Activated CD4-positive, alpha-beta T cell treated with anti-CD3 and anti-CD28 coated beads, Interleukin-2, Interleukin-4, amounts not matched to agents 100 ng/mL and 50 ng/mL, durations not matched to agents 16 hours and 8 hours (primary cell): ENCODE measurements around the gene ZNF692.
A peak's percentile ranks its signal among the peaks of the same experiment; 100 is the strongest.
"Not testable (repeated sequence)": the region's sequence is repeated elsewhere in the genome, so short reads cannot be mapped to it uniquely, and the experiment has no call there.

Experiments used
- DNase-seq: peaks from one replicate; pipeline ENCODE4 v3.0.0-alpha.2; 2020; ENCODE audit warnings: low spot score

The ZNF692 gene

GRCh38 chr1:248858891-248859889, at the start of gene ZNF692:
Gene ZNF692, minus strand, starts transcription at chr1:248859085. Its CDS starts 776 bp downstream, at chr1:248858309.
- peak; percentile 97 for DNase-seq

GRCh38 chr1:248906753-248907661, 48.1 kb upstream of the ZNF692 start:
- DNase-seq = no peak

- peak; percentile 96 for DNase-seq
These were observed 47.3 kb upstream of the ZNF692 start, which contains the start of gene PGBD2 for GRCh38 chr1:248906009-248906752. Gene PGBD2, plus strand, starts transcription at chr1:248906235. Its CDS starts 7,628 bp downstream, at chr1:248913863.

GRCh38 chr1:248905662-248906008, 46.8 kb upstream of the ZNF692 start:
- no peak for DNase-seq

- no peak for DNase-seq
These were observed 45.7 kb upstream of the ZNF692 start for GRCh38 chr1:248904437-248905216.

- no peak for DNase-seq
These were observed 42.7 kb upstream of the ZNF692 start for GRCh38 chr1:248901578-248901977.

- no peak for DNase-seq
These were observed 41.8 kb upstream of the ZNF692 start for GRCh38 chr1:248900637-248901036.

GRCh38 chr1:248897412-248898337, 38.8 kb upstream of the ZNF692 start:
- DNase-seq = no peak

GRCh38 chr1:248894837-248895236, 36.0 kb upstream of the ZNF692 start:
- DNase-seq = no peak

- no peak for DNase-seq
These were observed 33.7 kb upstream of the ZNF692 start for GRCh38 chr1:248892590-248892989.

- DNase-seq = no peak
These were observed 32.9 kb upstream of the ZNF692 start for GRCh38 chr1:248891758-248892157.

GRCh38 chr1:248890549-248891498, 31.9 kb upstream of the ZNF692 start:
- DNase-seq = no peak

- DNase-seq = not testable (repeated sequence)
These were observed 31.0 kb upstream of the ZNF692 start for GRCh38 chr1:248889914-248890243.

- no peak for DNase-seq
These were observed 27.5 kb upstream of the ZNF692 start for GRCh38 chr1:248886237-248886895.

- DNase-seq = no peak
These were observed 26.8 kb upstream of the ZNF692 start for GRCh38 chr1:248885646-248886045.

- no peak for DNase-seq
These were observed 25.9 kb upstream of the ZNF692 start for GRCh38 chr1:248884632-248885295.

- not testable (repeated sequence) for DNase-seq
These were observed 23.5 kb upstream of the ZNF692 start for GRCh38 chr1:248882427-248882826.

- DNase-seq = no peak
These were observed 22.4 kb upstream of the ZNF692 start for GRCh38 chr1:248881261-248881660.
